Loucy (cell line): ENCODE results near the gene DAB1.

Source experiments
- H2AFZ ChIP-seq: fragments of 200-600 bp; sonication (generic); 2 replicates; pipeline ENCODE4 v1.6.0; 2016; ENCODE audit warnings: antibody characterized with exemption, mild to moderate bottlenecking, low read length, moderate library complexity
- H3F3A ChIP-seq: fragments of 200-600 bp; 2 replicates; pipeline ENCODE4 v1.6.0; 2016; ENCODE audit warnings: antibody characterized with exemption, low read depth, mild to moderate bottlenecking
- H3K27me3 ChIP-seq: fragments of 200-600 bp; sonication (generic); 2 replicates; pipeline ENCODE4 v1.6.1; 2014; ENCODE audit warnings: low read length, mild to moderate bottlenecking; ENCODE audit not compliant: insufficient read depth, poor library complexity, severe bottlenecking
- H3K36me3 ChIP-seq: fragments of 200-600 bp; sonication (generic); 2 replicates; pipeline ENCODE4 v1.6.1; 2016; ENCODE audit warnings: low read length; ENCODE audit not compliant: insufficient read depth
- H3K4me1 ChIP-seq: fragments of 200-600 bp; sonication (generic); 2 replicates; pipeline ENCODE4 v1.5.1; 2014; ENCODE audit warnings: low read length, mild to moderate bottlenecking; ENCODE audit not compliant: insufficient read depth, poor library complexity, severe bottlenecking
- H3K4me2 ChIP-seq: fragments of 200-600 bp; sonication (generic); 2 replicates; pipeline ENCODE4 v1.6.0; 2014; ENCODE audit warnings: antibody characterized with exemption, low read length, low read depth, mild to moderate bottlenecking; ENCODE audit not compliant: poor library complexity, severe bottlenecking
- H3K4me3 ChIP-seq: fragments of 200-600 bp; sonication (generic); 2 replicates; pipeline ENCODE4 v1.5.1; 2014; ENCODE audit warnings: low read length, mild to moderate bottlenecking, mixed read lengths; ENCODE audit not compliant: poor library complexity, severe bottlenecking
- H3K79me2 ChIP-seq: fragments of 200-600 bp; sonication (generic); 2 replicates; pipeline ENCODE4 v1.6.1; 2014; ENCODE audit warnings: low read length; ENCODE audit not compliant: insufficient read depth
- H3K9ac ChIP-seq: fragments of 200-600 bp; sonication (generic); 2 replicates; pipeline ENCODE4 v1.6.0; 2014; ENCODE audit warnings: mild to moderate bottlenecking, low read depth, low read length, moderate library complexity; ENCODE audit not compliant: poor library complexity, severe bottlenecking
- H3K9me2 ChIP-seq: fragments of 200-600 bp; sonication (generic); replicated peaks from 2 replicates; pipeline ENCODE4 v1.6.1; 2016; ENCODE audit warnings: low read depth, low read length, mixed read lengths
- H3K9me3 ChIP-seq: fragments of 200-600 bp; sonication (generic); 2 replicates; pipeline ENCODE4 v1.6.1; 2014; ENCODE audit warnings: mild to moderate bottlenecking, antibody characterized with exemption, low read length, low read depth; ENCODE audit not compliant: insufficient read depth
- H4K20me1 ChIP-seq: fragments of 200-600 bp; sonication (generic); 2 replicates; pipeline ENCODE4 v1.6.0; 2014; ENCODE audit warnings: antibody characterized with exemption, low read length, mild to moderate bottlenecking; ENCODE audit not compliant: insufficient read depth, poor library complexity, severe bottlenecking
- EZH2phosphoT487 ChIP-seq: fragments of 200-600 bp; IDR thresholded peaks from 2 replicates; pipeline ENCODE4 v1.6.1; 2018; ENCODE audit warnings: antibody characterized with exemption, mild to moderate bottlenecking, moderate library complexity, borderline replicate concordance
- TF ChIP-seq, protein P1 (sequence below): fragments of 200-600 bp; sonication (generic); conservative IDR thresholded peaks from 2 replicates; pipeline ENCODE4 v1.5.1; 2014; ENCODE audit warnings: mild to moderate bottlenecking, antibody characterized with exemption, low read length

DAB1 gene

DNA sequence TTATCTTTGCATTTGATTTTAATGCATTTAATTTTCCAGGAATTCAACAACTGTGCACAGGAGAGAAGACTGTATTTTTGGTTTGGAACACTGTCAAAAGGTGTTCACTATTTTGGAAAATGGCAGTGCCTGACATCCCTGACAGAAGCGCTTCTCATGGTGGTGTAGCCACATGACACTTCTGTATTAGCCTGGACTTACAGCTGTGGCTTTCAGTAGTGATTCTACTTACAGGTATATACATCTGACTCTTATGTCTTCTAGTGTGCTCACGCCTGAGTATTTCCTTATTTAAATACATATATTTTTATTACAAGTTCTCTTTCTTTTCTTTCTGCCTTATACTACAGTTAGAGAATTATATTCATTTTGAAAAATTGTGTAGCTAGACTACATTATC is 405.7 kb downstream of the DAB1 start:
- H3F3A ChIP-seq, result no peaks in the 10 kb centered on the region
- H3K4me3 ChIP-seq, result no peak overlapping the region
- no peaks in the 10 kb centered on the region for H3K27me3 ChIP-seq
- no peak overlapping the region for H2AFZ ChIP-seq
- H3K36me3 ChIP-seq, result no peaks in the 10 kb centered on the region
- H3K4me2 ChIP-seq, result no peak overlapping the region
- no peaks in the 10 kb centered on the region for H3K9me3 ChIP-seq
- no peak for TF ChIP-seq EZH2phosphoT487
- TF ChIP-seq, protein P1, sequence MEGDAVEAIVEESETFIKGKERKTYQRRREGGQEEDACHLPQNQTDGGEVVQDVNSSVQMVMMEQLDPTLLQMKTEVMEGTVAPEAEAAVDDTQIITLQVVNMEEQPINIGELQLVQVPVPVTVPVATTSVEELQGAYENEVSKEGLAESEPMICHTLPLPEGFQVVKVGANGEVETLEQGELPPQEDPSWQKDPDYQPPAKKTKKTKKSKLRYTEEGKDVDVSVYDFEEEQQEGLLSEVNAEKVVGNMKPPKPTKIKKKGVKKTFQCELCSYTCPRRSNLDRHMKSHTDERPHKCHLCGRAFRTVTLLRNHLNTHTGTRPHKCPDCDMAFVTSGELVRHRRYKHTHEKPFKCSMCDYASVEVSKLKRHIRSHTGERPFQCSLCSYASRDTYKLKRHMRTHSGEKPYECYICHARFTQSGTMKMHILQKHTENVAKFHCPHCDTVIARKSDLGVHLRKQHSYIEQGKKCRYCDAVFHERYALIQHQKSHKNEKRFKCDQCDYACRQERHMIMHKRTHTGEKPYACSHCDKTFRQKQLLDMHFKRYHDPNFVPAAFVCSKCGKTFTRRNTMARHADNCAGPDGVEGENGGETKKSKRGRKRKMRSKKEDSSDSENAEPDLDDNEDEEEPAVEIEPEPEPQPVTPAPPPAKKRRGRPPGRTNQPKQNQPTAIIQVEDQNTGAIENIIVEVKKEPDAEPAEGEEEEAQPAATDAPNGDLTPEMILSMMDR, result 0 out of 2 replicates have a peak, but pooled peaks have one; percentile 5
- H3K9me2 ChIP-seq, result no peaks in the 10 kb centered on the region
- H3K9ac ChIP-seq, result no peak overlapping the region
- no peaks in the 10 kb centered on the region for H3K79me2 ChIP-seq
- H4K20me1 ChIP-seq, result no peaks in the 10 kb centered on the region
- no peaks in the 10 kb centered on the region for H3K4me1 ChIP-seq

- Histone ChIP-seq H3F3A (no peaks in the 10 kb centered on the region), H3K9ac (no peak overlapping the region), H3K4me1 (no peaks in the 10 kb centered on the region), H3K36me3 (no peaks in the 10 kb centered on the region), H3K4me3 (no peak overlapping the region), H3K9me3 (no peaks in the 10 kb centered on the region), H3K27me3 (no peaks in the 10 kb centered on the region), H3K79me2 (no peaks in the 10 kb centered on the region), H3K4me2 (no peak overlapping the region), H4K20me1 (no peaks in the 10 kb centered on the region), H3K9me2 (no peaks in the 10 kb centered on the region), H2AFZ (no peak overlapping the region)
- TF ChIP-seq, protein P1, result peak; percentile 69
- TF ChIP-seq EZH2phosphoT487, result no peak
Observed at GRCh38 chr1:57017717-57018116, 406.1 kb downstream of the DAB1 start.

- no peaks in the 10 kb centered on the region for H3K4me1 ChIP-seq
- H3K4me3 ChIP-seq, result no peak overlapping the region
- no peak overlapping the region for H3K4me2 ChIP-seq
- TF ChIP-seq, protein P1, result no peak
- TF ChIP-seq EZH2phosphoT487, result no peak
- H3F3A ChIP-seq, result no peaks in the 10 kb centered on the region
- no peak overlapping the region for H2AFZ ChIP-seq
- H3K36me3 ChIP-seq, result no peaks in the 10 kb centered on the region
- no peaks in the 10 kb centered on the region for H3K9me2 ChIP-seq
- H3K9me3 ChIP-seq, result no peaks in the 10 kb centered on the region
- H3K79me2 ChIP-seq, result no peaks in the 10 kb centered on the region
- H3K27me3 ChIP-seq, result no peaks in the 10 kb centered on the region
- no peak overlapping the region for H3K9ac ChIP-seq
- no peaks in the 10 kb centered on the region for H4K20me1 ChIP-seq
Observed at GRCh38 chr1:57017200-57017599, 406.7 kb downstream of the DAB1 start.
